ENCODE results near the gene TNS1.

DNA sequence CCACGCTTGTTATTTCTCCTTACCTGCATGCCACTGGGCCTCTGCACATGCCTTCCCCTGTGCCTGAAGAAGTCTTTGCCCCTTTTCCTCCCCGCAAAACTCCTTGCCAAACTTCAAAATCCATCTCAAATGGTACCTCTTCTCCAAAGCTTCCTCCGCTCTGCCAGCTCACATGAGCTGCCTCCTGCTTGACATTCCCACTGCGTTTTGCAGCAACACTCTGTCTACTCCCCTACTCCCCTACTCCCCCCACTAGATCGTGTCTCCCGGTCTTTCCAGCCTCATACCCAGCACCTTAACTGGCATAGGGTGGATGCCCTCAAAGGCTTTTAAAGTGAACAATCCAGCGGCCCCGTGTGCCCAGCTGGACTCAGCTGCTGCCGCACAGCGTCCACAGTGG lies 65.8 kb downstream of the TNS1 start:
- no peak for TF ChIP-seq POLR2AphosphoS2 (IDR thresholded peaks at IDR 0.05; ENCODE audit: low read length)
- TF ChIP-seq BHLHE40 (IDR thresholded peaks at IDR 0.05; ENCODE audit: low read length) = no peak
- TF ChIP-seq, protein P1, sequence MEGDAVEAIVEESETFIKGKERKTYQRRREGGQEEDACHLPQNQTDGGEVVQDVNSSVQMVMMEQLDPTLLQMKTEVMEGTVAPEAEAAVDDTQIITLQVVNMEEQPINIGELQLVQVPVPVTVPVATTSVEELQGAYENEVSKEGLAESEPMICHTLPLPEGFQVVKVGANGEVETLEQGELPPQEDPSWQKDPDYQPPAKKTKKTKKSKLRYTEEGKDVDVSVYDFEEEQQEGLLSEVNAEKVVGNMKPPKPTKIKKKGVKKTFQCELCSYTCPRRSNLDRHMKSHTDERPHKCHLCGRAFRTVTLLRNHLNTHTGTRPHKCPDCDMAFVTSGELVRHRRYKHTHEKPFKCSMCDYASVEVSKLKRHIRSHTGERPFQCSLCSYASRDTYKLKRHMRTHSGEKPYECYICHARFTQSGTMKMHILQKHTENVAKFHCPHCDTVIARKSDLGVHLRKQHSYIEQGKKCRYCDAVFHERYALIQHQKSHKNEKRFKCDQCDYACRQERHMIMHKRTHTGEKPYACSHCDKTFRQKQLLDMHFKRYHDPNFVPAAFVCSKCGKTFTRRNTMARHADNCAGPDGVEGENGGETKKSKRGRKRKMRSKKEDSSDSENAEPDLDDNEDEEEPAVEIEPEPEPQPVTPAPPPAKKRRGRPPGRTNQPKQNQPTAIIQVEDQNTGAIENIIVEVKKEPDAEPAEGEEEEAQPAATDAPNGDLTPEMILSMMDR (IDR thresholded peaks at IDR 0.05 in 2 of 3, conservative IDR thresholded peaks at IDR 0.05 in 1 of 3; ENCODE audit: insufficient read depth in 2 of 3, low read depth in 1 of 3, low read length in 3 of 3) = no peak
- TF ChIP-seq, protein P2, sequence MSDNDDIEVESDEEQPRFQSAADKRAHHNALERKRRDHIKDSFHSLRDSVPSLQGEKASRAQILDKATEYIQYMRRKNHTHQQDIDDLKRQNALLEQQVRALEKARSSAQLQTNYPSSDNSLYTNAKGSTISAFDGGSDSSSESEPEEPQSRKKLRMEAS (CRISPR knock-in tag; IDR thresholded peaks at IDR 0.05) = no peak
- TF ChIP-seq KLF16 (IDR thresholded peaks at IDR 0.05) = no peak
- TF ChIP-seq, protein P3, sequence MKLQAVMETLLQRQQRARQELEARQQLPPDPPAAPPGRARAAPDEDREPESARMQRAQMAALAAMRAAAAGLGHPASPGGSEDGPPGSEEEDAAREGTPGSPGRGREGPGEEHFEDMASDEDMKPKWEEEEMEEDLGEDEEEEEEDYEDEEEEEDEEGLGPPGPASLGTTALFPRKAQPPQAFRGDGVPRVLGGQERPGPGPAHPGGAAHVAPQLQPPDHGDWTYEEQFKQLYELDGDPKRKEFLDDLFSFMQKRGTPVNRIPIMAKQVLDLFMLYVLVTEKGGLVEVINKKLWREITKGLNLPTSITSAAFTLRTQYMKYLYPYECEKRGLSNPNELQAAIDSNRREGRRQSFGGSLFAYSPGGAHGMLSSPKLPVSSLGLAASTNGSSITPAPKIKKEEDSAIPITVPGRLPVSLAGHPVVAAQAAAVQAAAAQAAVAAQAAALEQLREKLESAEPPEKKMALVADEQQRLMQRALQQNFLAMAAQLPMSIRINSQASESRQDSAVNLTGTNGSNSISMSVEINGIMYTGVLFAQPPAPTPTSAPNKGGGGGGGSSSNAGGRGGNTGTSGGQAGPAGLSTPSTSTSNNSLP (IDR thresholded peaks at IDR 0.05; ENCODE audit: borderline replicate concordance, low read depth, low read length) = no peak
- TF ChIP-seq YY1 (IDR thresholded peaks at IDR 0.05; ENCODE audit: borderline replicate concordance in 1 of 3, control insufficient read depth in 1 of 3, extremely low read depth in 1 of 3, insufficient read depth in 3 of 3, insufficient read length in 1 of 3, insufficient replicate concordance in 2 of 3, low read depth in 1 of 3, low read length in 2 of 3) = no peak
- TF ChIP-seq, protein P4, sequence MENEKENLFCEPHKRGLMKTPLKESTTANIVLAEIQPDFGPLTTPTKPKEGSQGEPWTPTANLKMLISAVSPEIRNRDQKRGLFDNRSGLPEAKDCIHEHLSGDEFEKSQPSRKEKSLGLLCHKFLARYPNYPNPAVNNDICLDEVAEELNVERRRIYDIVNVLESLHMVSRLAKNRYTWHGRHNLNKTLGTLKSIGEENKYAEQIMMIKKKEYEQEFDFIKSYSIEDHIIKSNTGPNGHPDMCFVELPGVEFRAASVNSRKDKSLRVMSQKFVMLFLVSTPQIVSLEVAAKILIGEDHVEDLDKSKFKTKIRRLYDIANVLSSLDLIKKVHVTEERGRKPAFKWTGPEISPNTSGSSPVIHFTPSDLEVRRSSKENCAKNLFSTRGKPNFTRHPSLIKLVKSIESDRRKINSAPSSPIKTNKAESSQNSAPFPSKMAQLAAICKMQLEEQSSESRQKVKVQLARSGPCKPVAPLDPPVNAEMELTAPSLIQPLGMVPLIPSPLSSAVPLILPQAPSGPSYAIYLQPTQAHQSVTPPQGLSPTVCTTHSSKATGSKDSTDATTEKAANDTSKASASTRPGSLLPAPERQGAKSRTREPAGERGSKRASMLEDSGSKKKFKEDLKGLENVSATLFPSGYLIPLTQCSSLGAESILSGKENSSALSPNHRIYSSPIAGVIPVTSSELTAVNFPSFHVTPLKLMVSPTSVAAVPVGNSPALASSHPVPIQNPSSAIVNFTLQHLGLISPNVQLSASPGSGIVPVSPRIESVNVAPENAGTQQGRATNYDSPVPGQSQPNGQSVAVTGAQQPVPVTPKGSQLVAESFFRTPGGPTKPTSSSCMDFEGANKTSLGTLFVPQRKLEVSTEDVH (IDR thresholded peaks at IDR 0.05; ENCODE audit: low read depth, partially characterized antibody) = no peak
- no peak for TF ChIP-seq ZNF696 (CRISPR knock-in tag; conservative IDR thresholded peaks at IDR 0.05)
- TF ChIP-seq ZZZ3 (IDR thresholded peaks at IDR 0.05) = no peak
- TF ChIP-seq, protein P5, sequence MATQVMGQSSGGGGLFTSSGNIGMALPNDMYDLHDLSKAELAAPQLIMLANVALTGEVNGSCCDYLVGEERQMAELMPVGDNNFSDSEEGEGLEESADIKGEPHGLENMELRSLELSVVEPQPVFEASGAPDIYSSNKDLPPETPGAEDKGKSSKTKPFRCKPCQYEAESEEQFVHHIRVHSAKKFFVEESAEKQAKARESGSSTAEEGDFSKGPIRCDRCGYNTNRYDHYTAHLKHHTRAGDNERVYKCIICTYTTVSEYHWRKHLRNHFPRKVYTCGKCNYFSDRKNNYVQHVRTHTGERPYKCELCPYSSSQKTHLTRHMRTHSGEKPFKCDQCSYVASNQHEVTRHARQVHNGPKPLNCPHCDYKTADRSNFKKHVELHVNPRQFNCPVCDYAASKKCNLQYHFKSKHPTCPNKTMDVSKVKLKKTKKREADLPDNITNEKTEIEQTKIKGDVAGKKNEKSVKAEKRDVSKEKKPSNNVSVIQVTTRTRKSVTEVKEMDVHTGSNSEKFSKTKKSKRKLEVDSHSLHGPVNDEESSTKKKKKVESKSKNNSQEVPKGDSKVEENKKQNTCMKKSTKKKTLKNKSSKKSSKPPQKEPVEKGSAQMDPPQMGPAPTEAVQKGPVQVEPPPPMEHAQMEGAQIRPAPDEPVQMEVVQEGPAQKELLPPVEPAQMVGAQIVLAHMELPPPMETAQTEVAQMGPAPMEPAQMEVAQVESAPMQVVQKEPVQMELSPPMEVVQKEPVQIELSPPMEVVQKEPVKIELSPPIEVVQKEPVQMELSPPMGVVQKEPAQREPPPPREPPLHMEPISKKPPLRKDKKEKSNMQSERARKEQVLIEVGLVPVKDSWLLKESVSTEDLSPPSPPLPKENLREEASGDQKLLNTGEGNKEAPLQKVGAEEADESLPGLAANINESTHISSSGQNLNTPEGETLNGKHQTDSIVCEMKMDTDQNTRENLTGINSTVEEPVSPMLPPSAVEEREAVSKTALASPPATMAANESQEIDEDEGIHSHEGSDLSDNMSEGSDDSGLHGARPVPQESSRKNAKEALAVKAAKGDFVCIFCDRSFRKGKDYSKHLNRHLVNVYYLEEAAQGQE (IDR thresholded peaks at IDR 0.05; ENCODE audit: borderline replicate concordance) = no peak
- TF ChIP-seq, protein P5 (CRISPR knock-in tag; IDR thresholded peaks at IDR 0.05; ENCODE audit: low read depth) = no peak

All from K562 (cell line).